TTC549 (cell line): ENCODE results near the gene SMAD6.

Experiments used
- FAIRE-seq: peaks from 2 replicates; lab custom pipeline; 2012; peaks lifted over from hg19 to GRCh38; lab: Jason Lieb, UNC

The SMAD6 gene

DNA sequence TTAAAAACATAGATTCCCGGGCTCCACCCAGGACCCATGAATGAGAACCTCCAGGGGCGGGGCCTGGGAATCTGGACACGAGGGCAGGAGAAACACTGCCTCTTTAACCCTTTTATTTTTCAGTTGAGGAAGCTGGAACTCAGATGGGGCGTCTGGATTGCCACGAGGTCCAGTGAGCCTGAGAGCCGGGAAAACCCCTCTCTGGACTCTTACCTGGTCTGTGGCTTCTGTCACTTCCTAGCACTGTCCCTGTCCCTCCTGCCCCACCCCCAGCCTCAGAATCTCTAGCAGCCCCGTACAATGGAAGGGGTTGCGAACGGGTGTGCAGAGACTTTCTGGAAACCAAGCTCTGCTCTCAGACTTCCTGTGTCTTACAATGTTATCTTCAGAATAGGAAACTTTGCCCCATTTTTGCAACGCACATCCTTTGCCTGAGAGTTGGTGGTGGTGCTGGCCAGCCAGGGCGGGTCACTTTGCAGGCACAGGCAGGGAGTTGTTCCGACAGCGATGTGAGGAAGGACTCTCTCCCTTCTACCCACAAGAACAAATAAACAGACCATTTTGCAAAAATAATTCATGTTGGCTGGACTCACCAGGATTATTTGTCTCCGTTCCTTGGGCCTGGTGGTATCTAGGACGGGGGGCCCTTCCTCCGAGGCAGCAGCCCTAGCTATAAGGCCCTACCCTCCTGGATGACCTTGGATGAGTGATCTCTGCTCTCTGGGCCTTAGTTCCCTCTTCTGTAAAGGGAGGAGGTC is 59.1 kb downstream of the SMAD6 start:
- FAIRE-seq, result no peak

DNA sequence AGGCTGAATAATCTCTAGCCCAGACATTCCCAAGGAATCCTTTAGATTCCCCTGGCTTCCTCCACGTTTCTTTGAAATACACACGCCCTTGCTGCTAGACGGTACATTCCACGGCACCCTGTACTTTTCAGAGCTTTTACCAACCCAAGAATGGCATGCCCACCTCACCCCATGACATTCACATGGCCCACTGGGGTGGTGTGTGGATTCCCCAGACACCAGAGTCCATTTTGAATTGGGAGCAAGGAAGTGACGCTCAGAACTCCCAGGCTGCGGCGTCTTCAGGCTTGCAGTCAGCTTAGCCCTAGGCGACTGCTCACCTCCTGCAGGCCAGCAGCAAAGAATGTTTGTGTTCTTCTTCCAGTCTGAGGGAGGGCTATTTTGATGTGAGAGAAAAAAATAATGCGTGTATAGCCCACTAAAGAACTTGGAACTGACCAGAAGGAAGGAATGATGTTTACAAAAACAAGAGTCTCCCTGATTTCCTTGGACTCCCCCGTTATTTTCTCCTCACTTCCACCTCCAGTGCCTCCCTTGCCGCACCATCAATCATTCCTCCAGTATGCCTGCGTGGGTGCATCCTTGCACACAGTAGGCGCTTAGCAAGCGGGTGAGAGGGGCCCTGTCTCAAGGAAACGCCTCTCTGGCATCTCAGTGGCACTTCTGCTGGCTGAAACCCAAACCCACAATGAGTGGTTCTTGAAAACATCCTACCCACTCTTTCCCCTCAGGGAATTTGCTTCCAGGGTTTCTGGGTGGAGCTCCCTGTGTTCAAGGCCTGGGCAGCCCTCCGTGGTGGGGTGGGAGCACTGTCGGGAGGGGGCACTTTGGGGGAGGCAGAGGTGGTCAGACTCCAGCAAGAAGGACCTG is 59.9 kb downstream of the SMAD6 start:
- FAIRE-seq, result no peak

DNA sequence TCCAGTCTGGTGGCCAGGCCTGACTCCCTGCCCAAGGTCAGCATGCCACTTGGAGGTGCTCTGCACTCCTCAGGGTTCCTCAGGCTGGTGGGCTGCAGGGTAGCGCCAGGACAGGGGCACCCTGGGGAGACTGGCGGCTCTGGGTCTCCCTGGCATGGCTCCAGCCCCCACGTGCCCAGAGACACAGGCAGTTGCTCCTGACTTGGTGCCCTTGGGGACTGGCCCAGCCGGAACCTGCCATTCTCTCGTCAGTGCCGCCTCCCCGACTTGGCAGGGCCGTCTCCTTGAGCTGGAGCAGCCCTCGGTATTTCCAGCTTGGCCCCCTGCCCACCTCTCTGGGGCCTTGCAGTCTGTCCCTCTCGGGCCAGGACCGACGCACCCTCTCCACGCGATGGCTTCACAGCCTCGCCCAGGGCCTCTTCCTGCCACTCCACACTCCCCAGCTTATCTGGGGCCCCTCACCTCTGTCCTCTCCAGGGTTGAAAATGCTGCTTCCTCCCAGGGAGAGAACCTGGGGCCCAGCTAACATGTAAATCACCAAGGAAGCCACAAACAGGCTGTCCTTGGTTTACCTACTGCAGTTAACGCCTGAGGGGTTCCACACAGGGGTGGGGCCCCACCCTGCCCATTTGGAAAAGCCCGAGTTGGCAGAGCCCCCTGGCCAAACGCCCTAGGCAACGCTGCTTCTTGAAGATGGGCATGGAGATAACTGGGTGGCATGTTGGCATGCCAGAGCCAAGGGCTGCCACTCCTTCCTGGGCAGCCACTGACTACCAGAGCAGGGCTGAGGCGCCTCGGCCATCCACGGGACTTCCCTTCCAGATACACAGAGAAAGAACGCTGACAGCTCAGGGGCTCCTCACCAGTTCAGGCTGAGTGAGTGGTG is 61.4 kb downstream of the SMAD6 start:
- FAIRE-seq, result no peak

DNA sequence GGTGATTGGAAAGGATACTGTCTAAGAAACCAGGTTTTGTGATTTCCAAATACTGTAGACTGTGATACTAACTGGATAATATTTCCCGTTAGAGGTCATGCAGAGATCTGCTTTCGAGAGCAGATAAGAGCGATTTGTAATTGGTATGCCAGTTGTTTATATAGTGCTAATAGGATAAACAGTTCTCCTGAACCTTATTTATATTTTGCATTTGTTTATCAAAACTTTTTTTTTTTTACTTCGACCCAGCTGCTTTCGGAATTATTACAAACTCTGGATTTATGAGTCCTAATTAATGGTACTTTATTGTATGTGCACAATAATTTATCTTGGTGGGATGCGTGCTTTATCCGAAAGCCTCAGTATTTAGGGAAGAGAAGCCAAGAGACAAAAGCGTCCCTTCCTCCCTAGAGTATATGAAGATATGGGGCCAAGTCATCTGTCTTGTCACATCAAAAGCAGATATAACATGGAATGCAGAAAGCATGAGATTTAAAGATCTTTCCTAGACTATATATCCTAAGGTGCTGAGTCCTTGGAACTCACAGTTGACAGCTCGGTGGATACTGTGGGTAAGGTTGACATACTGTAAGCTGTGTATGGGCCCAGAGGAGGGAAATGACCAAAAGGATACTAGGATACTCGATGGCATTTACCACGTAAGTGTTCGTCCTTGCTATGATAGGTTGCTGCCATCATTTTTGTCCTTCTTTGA is 62.2 kb downstream of the SMAD6 start:
- FAIRE-seq, result no peak

DNA sequence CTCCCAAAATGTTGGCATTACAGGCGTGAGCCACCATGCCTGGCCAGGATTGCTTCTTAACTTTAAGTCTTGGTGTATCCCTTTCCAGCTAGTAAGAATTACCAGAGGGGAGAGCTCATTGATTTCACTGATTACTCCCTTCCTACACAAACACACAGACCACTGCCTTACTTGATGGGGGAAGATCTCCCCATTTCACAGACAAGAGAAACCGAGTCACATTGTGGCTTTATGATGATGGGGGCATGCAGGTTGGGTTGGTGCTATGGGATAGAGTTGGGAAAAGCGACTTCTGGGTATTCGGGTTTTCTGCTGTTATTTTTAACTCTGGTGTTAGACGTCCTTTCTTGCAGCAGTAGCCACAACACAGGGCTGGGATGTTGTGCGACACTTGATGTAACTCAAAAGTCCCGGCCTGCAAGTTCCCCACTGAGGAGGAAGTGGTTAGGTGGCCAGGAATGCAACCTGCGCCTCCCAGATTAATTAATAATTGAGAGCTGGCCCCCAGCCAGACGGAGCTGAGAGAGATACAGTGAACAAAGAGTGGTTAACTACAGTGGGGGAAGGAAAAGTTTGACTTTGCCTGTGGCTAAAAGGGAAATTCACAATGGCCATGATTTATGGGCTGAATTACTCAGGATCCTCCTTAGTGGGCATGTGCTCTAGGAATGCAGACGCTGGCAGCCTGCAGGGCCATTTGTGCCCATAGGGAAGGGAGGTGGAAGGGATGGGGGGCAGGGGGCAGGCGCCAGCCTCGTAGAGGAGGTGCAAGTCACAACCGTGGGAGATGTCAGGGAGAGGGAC is 63.6 kb downstream of the SMAD6 start:
- no peak for FAIRE-seq

DNA sequence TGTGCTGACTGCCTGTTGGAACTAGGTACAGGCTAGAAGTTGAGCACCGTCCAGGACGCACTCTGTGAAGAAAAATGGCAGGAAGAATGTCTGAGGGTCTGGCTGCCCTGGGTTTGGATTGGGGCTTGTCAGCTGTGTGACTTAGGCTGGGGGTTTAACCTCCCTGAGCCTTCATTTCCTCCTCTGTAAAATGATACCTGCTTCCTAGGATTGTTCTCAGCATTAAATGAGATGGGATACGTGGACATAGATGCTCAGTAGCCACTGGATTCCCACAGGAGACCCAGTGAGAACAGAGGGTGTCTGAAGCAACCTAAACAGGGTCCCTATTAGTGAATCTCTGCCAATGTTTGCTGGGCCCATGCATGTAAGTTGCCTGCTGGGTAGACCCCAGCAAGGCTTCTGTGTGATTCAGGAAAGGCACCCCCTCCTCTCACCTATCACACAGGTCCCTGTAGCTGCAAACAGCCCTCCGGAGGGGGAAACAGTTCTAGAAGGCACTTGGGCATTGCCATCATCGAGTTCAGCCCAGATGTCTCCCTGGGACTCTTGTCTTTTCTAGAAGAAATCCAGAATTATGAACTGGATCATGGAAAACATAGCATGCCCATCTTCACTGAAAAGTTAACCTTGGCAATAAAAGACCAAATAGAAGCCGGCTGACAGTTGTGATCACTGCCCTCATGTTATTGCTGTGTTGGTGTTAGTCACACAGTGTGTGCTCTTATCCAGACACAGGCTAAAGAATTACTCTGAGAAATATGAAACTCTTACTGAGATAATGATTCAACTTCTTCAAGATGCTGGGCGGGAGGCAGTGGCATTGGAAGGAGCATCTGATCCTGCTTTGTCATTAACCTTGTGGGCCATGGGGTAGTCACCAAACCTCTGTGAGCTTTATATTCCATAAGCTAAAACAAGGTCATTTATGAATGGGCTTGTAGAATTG is 64.5 kb downstream of the SMAD6 start:
- no peak for FAIRE-seq

DNA sequence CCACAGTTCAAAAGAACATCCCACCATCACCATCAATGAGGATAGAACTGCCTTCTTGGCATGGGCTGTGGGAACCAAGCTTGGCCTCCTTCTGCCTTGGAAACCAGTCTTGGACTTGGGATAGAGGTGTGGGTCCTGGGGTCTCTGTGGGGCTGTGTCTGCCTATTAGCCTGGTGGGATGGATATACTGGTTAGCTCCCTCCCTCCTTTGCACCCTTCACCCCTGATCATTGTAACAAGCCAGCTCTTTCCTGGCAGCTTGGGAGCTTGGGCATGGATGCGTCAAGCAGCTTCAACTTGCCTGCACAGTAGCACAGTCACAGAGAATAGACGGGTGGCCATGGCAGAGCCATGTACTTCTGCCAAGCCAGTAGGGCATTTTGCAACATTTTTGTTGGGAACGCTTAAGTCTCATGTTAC is 65.2 kb downstream of the SMAD6 start:
- no peak for FAIRE-seq

DNA sequence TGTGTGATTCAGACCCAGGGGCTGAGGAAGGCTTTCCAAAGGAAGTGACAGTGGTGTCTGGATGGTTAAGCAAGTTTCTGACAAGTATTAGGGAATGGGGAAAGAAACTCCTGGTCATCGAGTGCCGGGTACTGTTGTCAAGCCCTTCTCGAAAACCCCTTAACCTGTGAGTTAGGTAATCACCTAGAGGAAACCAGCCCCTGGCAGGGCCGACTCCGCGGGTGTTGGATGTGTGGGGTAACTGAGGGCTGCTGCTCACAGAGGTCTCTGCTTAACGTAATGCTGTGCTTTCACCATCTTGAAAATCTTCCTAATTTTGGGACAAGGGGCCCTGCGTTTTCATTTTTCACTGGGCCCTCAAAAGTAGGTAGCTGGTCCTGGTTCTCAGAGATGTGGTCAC is 67.0 kb downstream of the SMAD6 start:
- no peak for FAIRE-seq

DNA sequence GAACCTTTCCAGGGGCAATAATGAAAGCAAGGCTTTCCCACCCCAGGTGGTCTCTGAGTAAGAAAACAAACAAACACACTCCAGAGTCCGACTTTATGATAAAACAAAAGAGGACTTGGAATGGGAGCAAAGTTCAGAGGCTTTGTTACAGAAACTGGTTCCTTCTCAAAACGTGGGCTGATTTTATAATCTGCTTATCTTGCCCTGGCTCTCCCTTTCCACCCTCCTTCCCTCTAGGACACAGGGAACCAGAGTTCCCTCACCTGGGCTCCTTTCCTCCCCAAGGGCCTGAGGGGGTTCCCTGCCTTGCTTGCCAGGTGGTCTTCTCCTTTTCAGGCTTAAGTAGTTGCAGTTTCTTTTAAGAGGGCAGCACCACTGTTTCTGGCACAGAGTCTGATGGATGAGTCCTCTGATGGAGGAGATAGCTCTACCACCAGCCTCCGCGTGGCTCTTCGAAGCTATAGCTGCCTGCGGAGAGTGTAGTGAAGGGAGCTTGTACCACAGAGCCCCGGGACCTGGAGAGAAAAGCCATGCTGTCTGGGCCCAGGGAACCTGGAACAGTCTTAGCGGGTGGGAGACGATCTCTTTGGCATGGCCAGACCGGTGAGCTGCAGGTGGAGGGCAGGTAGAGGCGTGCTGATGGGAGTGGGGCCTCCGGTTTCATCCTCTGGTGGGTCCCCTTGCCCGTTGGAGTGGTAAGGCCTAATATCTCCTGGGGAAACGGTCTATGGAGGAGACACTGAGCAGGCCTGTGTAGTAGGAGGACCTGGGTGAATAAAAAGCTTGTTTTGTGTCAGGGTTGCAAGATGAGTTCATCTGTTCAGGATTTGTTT is 68.7 kb downstream of the SMAD6 start:
- no peak for FAIRE-seq

DNA sequence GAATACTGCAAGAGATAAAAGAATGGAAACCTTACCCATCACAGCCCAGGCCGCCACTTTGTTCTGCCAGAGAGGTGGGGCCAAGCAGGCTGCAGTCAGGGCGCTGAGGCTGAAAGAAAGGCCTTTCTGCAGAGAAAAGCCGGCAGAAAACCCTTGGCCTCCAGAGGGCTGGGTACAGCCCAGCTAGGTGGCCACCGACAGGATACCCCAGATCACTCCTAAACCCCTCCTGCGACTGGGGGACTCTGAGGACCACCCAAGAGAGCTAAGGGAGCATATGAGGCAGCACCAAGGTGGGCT is 69.3 kb downstream of the SMAD6 start:
- FAIRE-seq, result no peak

DNA sequence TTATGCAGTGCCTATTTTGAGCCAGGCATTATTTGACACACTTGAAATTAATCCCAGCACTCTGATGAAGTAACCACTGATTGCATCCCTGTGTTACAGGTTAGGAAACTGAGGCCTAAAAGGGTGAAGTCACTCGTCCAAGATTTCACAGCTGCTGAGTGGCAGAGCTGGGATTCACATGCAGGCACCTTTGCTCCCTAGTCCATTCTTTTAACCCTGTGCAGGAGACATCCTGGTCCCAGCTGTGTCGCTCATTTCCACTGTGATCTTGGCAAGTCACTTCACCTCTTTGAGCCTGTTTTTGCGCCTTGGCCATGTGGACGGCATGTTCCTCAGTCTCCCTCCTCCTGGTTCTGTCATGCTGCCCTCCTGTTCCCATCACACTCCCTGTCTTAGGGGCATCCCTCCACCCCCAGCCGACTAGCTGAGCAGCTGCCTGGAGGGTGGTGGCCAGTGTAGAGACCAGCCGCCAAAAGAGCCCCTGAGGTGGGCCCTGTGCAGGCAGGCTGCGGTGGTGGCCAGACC is 70.6 kb downstream of the SMAD6 start:
- FAIRE-seq, result no peak

DNA sequence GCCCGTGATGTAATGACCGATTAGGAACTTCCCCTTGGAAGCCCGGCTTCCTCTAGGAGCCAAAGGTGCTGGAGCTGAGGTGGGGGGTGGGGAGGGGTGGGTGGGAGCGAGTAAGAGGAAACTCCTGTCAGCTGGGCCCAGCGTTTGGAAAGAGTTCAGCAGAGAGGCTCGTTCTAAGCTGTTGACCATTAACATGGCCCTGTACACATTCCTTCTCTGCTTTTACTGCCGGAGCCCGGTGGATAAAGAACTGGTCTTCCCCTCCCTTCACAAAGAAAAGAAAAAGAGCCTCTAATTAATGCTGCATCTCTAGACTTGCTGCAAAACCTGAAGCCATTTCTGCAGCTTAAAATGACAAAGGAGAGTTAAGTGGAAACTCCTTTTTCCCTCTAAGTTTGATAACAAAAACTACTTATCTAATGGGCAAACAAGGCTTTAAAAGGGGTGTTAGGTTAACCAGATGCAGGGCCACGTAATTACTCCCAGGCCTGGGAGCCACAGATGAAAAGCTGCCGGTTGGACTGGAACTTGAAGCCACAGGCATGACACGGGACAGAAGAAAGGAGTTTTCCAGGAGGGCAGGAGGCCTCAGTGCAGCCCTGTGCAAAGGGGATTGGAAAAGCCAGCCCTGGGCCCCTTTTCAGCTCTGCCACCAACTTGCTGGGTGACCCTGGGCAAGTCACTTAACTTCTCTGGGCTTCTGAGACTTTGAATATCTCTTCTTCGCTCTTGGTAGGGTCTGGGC is 71.3 kb downstream of the SMAD6 start:
- FAIRE-seq, result no peak

DNA sequence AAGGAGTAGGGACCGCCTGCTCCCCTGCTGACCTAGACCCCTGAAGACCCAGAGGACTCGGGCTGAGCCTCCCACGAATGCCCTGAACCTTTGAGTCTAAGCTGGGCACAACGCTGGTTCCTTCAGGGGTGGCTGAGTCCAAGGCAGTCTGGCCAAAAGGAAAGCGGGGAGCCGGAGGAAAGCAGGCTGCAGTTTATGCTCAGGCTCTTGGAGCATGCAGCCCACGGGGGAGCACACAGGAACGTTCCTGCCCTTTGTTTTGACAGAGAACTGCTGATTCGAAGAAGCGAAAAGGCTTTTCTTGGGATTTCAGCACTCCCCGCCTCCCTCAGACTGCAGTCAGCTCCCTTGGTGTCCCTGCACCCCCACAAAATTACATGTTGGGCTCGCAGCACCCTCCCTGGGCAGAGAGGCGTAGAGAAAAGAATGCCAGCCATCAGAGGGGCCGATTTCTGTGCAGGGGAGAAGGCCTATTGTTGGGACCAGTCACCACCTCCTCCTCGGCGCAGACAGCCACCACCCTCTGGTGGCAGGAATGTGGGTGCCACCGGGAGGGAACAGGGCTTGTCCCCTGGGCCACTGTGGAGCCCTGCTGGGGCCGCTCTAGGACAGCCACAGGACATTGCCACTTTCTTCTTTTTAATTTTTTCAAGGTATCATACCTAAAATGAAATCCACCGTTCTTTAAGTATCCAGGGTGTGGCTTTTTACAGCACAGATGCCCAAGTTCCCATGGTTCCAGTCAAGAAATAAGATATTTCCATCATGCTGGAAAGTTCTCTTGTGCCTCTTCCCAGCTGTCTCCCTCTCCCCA is 72.2 kb downstream of the SMAD6 start:
- no peak for FAIRE-seq

DNA sequence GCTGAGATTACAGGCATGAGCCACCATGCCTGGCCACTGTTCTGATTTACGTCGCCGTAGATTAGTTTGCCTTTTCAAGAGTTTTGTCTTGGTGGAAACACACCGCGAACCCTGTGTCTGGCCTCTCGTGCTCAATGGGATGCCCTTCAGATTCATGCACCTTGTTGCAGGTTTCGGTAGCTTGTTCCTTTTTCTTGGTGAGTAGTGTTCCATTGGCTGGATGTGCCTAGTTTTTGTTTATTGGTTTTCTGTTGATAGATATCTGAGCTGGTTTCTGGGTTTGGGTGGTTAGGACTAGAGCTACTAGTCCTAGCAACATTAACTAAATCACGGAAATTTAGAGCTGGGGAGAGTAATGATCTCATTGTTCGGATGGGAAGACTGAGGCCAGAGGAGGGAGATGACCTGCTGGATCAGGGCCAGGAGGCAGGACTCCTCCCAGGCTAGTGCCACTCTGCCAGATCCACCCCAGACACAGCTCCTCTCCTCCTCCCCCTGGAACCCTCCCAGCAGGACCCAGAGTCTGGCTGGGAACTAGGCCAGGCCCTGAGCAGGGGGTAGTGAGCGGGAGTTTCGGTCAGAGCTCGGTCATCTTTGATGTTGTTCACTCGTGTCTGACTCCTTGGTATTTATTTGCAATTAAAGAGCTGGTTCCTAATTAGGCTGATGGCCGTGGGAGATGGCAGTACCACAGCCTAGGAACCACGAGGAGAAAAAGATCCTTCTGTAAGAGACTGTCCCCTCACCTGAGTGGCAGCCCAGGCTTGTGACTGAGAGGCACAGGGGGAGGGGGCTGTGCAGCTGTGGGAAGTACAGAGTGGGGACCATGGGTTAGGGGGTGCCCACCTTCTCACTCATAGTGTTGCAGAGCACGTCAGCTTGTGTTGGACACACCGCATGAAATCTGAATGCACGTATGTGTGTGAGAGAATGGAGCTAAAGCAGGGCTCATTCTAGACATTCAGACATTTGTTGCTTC is 73.4 kb downstream of the SMAD6 start:
- no peak for FAIRE-seq

DNA sequence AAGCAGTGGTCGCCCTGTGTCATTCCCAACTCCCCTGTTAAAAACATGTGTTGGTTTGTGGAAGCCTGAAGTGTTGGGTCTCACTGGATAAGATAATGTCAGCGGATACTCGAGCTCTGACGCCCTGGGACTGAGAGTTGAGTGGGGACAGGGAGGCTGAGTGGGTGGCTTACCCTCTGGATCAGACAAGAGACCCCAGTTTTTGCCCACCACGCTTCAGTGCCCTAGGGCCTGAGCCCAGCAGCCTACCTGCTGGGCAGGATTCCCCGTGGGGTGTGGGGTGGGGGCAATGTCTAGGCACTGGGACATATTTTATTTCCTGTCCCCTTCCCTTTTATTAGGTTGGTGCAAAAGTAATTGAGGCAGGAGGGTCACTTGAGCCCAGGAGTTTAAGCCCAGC is 75.0 kb downstream of the SMAD6 start:
- no peak for FAIRE-seq
